Lower leg skin (tissue), 4 donors: Measurements from ENCODE around the gene PRR33. TPM values are rescaled to one million over a fixed set of nuclear protein-coding genes. Genes with fewer than 3 reads are reported as not detected.
"Not testable (repeated sequence)": the region's sequence is repeated elsewhere in the genome, so short reads cannot be mapped to it uniquely, and the experiment has no call there.

Experiments
- DNase-seq, 2 donors: peaks; one replicate each; pipeline ENCODE4 v3.0.0-alpha.2; 2019; ENCODE audit warnings: low spot score in 2 of 2
- H3K4me3 ChIP-seq: fragments of 200-600 bp; sonication (generic); 2 replicates; pipeline ENCODE4 v1.5.1; 2017; ENCODE audit warnings: mild to moderate bottlenecking, low read depth; ENCODE audit not compliant: poor library complexity, severe bottlenecking
- POLR2A ChIP-seq, 2 donors: fragments of 450-650 bp; IDR thresholded peaks; one replicate each; pipeline ENCODE4 v1.6.1; 2016 to 2017; ENCODE audit warnings: antibody characterized with exemption in 2 of 2, mild to moderate bottlenecking in 1 of 2, moderate library complexity in 1 of 2
- WGBS, 2 donors: methylation state at CpG; one replicate each; pipeline ENCODE4 v1.1.5; 2018; 5-methylcytosine and 5-hydroxymethylcytosine counted together
- intact Hi-C: fragments of 100-400 bp; cut with DNase I; formaldehyde crosslinking; loops from one replicate; pipeline ENCODE4 v1.15.0; 2023; ENCODE audit warnings: low total_unique reads
- total RNA-seq, 4 donors: library from RNA; depleted of rRNA; stranded (reverse); fragments of >200 nt; gene quantifications; one replicate each; pipeline ENCODE4 v1.1.0, GENCODE V29; 2016
- TF ChIP-seq, protein P1 (sequence below), 3 donors: fragments of 450-650 bp; IDR thresholded peaks; one replicate each; pipeline ENCODE4 v1.5.1; 2016; ENCODE audit warnings: antibody characterized with exemption in 3 of 3, mild to moderate bottlenecking in 3 of 3, moderate library complexity in 2 of 3

Gene PRR33
- total RNA-seq, 4 donors from 2014 or later: not detected

DNA sequence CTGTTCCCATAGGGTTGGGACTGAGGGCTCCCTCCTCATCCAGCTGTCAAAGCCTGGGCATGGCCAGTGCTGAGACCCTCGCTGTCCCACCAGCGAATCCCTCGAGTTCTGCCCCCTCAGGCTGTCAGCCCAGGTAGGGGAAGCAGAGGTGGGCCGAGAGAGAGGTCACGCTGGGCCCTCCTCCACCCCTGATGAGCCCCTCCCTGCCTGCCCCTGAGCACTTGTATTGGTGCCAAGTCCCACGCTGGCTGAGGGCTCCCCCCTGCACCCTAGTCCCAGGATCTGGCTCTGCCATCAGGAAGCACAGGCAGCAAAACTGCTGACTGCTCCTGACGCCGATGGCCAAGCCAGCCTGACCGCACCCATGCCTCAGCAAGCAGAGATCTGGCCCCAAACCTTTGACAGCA is 3.3 kb downstream of the PRR33 start:
- TF ChIP-seq, protein P1, sequence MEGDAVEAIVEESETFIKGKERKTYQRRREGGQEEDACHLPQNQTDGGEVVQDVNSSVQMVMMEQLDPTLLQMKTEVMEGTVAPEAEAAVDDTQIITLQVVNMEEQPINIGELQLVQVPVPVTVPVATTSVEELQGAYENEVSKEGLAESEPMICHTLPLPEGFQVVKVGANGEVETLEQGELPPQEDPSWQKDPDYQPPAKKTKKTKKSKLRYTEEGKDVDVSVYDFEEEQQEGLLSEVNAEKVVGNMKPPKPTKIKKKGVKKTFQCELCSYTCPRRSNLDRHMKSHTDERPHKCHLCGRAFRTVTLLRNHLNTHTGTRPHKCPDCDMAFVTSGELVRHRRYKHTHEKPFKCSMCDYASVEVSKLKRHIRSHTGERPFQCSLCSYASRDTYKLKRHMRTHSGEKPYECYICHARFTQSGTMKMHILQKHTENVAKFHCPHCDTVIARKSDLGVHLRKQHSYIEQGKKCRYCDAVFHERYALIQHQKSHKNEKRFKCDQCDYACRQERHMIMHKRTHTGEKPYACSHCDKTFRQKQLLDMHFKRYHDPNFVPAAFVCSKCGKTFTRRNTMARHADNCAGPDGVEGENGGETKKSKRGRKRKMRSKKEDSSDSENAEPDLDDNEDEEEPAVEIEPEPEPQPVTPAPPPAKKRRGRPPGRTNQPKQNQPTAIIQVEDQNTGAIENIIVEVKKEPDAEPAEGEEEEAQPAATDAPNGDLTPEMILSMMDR (IDR thresholded peaks at IDR 0.05): no peak
- TF ChIP-seq POLR2A (IDR thresholded peaks at IDR 0.05): no peak
- no peak overlapping the region for H3K4me3 ChIP-seq
- intact Hi-C loops: no loop called here
- 35 to 54% methylated on average over 8 to 9 of the region's 9 CpGs for WGBS, 2 donors
- DNase-seq: no peak

DNA sequence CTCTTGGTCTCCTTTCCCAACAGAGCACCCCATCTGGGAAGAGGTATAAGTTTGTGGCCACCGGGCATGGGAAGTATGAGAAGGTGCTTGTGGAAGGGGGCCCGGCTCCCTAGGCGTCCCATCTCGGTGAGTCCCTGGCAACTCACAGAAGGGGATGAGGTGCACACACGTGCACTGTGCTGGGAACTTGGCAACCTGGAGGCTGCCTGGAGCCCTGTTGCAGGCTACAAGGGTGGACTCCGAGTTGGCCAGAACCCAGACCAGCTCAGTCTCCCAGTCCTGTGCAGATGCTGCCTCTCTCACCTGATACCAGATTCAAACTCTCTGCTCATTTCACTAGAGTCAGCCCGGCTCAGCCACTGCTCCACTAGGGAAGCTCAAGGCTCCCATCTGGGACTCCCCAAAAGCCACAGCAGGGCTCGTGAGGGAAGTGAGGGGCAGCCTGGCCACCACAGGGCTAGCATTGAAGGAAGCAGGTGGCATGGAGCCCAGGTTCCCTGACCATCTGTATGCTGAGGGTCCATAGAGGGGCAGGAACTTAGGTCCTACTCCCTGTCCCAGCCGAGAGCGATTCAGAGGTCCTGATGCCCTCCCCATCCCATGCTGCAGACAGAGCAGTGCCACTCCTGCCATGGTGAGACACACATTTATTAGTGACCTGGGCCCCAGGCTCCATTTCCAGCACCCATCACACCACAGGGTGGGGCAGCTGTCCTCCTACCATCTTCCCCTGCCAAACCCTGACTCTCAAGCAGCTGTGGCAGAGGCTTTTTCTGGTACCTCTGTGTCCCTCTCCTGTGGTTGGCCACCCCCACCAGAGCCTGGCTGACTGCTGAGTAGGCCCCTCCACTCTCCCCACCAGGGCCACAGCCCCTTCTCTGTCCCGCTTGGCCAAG is 4.0 kb downstream of the PRR33 start:
- DNase-seq: no peak
- intact Hi-C loops: no loop called here
- WGBS, 2 donors: 76 to 86% methylated on average over 10 to 11 of the region's 11 CpGs
- no peak overlapping the region for H3K4me3 ChIP-seq
- TF ChIP-seq, protein P1 (IDR thresholded peaks at IDR 0.05): no peak
- TF ChIP-seq POLR2A (IDR thresholded peaks at IDR 0.05): no peak

DNA sequence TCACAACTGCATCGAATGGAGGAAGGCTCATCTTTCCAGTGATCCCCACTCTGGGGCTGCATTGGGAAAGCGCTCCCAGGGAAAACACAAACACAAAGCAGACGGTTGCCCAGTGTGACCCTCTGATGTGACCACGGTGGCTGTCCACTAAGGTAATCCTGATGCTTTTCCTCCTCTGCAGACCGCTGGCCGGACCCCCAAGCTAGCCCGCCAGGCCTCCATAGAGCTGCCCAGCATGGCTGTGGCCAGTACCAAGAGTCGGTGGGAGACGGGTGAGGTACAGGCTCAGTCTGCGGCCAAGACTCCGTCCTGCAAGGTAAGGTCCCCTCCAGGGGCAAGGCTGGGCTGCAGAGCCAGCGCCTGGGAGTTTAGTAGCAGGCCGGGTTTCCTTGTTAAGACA is 5.1 kb downstream of the PRR33 start:
- DNase-seq, intact Hi-C loops, H3K4me3 ChIP-seq: not testable (repeated sequence)
- 81 to 94% methylated on average over 7 to 13 of the region's 13 CpGs for WGBS, 2 donors

- DNase-seq: peak in 1 of 2 donors; percentile 70
- WGBS, 2 donors: 79 to 86% methylated on average over 5 of the region's 5 CpGs
- TF ChIP-seq POLR2A (IDR thresholded peaks at IDR 0.05): no peak
- TF ChIP-seq, protein P1 (IDR thresholded peaks at IDR 0.05): no peak
- intact Hi-C loops: loop anchor here (5.0 kb wide), 2 partner anchors 38 to 192 kb away; no protein-coding TSS in a partner anchor
- H3K4me3 ChIP-seq: no peak overlapping the region
These were observed 7.4 kb downstream of the PRR33 start for GRCh38 chr11:1884303-1884700.

DNA sequence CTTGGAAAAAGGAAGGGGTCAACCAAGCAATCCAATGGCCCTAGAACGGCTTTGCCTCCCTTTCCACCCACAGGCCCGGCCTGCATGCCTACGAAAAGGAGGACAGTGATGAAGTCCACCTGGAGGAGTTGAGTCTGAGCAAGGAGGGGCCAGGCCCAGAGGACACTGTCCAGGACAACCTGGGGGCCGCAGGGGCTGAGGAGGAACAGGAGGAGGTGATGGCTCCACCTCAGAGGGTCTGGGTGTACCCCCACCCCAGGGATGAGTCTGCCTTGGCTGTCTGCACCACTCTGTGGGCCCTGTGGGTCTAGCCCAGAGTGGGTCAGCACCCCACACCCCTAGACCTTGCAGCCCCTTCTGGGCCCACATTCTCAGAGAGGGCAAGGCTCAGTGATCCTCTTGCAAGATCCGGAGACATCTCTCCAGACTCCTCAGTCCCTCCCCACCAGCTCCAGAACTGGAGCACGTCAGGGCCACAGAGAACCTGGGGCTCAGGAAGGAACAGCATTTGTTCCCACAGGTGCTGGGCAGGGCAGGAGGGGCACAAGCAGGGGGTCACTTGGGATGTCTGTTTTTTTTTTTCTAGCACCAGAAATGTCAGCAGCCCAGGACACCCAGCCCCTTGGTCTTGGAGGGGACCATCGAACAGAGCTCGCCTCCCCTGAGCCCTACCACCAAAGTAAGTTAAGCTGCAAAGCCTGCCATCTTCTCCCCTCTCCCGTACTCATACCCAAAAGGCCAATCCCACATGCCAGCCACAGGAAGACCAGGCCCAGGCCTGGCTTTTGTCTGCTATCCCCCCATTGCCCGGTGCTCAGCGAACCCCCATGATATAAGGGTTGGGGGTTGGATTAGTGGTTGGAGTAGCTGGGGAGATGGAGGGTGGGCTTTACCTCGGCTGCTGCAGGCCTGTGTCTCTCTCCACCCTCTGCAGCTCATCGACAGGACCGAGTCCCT is 8.1 kb downstream of the PRR33 start:
- TF ChIP-seq, protein P1 (IDR thresholded peaks at IDR 0.05): no peak
- TF ChIP-seq POLR2A (IDR thresholded peaks at IDR 0.05): no peak
- peak in 1 of 2 donors; percentile 79 for DNase-seq
- no peak overlapping the region for H3K4me3 ChIP-seq
- 88% methylated on average over 14 of the region's 14 CpGs for WGBS, 2 donors
- intact Hi-C loops: loop anchor here (5.0 kb wide), 2 partner anchors 39 to 191 kb away; no protein-coding TSS in a partner anchor
